AG04450 (cell line): ENCODE measurements around the gene CCDC15. TPM values are rescaled to one million over a fixed set of nuclear protein-coding genes. Genes with fewer than 3 reads are reported as not detected.
"Not testable (repeated sequence)": the region's sequence is repeated elsewhere in the genome, so short reads cannot be mapped to it uniquely, and the experiment has no call there.

Experiments
- CTCF ChIA-PET: fragments of 300-600, 350-600 bp; formaldehyde crosslinking; extraction: SDS; loops from one replicate; lab custom pipeline; 2022; ENCODE audit warnings: antibody characterized with exemption, inconsistent platforms; lab: Charles Lee
- POLR2A ChIA-PET: fragments of 350-600 bp; formaldehyde crosslinking; extraction: SDS; loops from one replicate; lab custom pipeline; 2021; ENCODE audit warnings: antibody characterized with exemption, inconsistent platforms; lab: Yijun Ruan, JAX
- DNase-seq: peaks from one replicate; pipeline ENCODE4 v3.0.0-alpha.2; 2011; ENCODE audit warnings: low read depth, low spot score
- H3K27ac ChIP-seq: one replicate; pipeline ENCODE4 v1.5.1; 2012; ENCODE audit warnings: low read depth, low read length, control low read depth
- H3K27me3 ChIP-seq: one replicate; pipeline ENCODE4 v1.6.0; 2012; ENCODE audit warnings: low read length; ENCODE audit not compliant: control insufficient read depth, insufficient read depth
- H3K4me3 ChIP-seq: 2 replicates; pipeline ENCODE4 v1.5.1; 2011; ENCODE audit warnings: mild to moderate bottlenecking, low read depth, low read length, control low read depth
- H3K9me3 ChIP-seq: 2 replicates; pipeline ENCODE4 v1.5.1; 2012; ENCODE audit warnings: low read length; ENCODE audit not compliant: control insufficient read depth, insufficient read depth
- polyA plus RNA-seq: library from polyadenylated mRNA; depleted of rRNA; stranded (reverse); fragments of >200 nt; gene quantifications from 2 replicates; pipeline ENCODE4 v1.2.3, GENCODE V29; 2011
- TF ChIP-seq, protein P1 (sequence below): IDR thresholded peaks from 2 replicates; pipeline ENCODE4 v1.5.1; 2011; ENCODE audit warnings: low read depth, low read length, control low read depth, inconsistent platforms

CCDC15 gene
- polyA plus RNA-seq, 1 experiment, result 1.1 TPM

DNA sequence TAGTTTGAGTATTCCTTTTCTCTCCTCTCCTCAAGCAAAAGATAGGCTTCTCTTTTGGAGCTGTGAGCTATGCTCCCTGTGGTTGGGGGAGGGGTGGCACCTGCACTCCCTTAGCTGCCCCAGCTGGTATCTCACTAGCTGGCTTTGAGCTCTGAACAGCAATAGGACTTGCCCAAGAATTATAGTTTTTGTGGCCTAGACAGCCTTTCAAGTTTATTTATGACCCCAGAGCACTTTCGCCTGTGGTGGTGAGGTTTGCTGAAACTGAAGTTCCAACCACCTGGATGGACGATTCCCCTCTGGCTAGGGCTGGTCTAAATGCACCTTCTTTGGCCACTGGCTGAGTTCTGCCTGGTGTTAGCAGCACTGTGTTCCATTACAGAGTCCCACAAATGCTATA is 72.0 kb downstream of the CCDC15 start:
- Histone ChIP-seq H3K9me3 (no peaks in the 10 kb centered on the region), H3K27me3 (no peaks in the 10 kb centered on the region), H3K27ac (no peak overlapping the region), H3K4me3 (no peak overlapping the region)
- ChIA-PET CTCF (no interaction called here), POLR2A (no interaction called here)
- TF ChIP-seq, protein P1, sequence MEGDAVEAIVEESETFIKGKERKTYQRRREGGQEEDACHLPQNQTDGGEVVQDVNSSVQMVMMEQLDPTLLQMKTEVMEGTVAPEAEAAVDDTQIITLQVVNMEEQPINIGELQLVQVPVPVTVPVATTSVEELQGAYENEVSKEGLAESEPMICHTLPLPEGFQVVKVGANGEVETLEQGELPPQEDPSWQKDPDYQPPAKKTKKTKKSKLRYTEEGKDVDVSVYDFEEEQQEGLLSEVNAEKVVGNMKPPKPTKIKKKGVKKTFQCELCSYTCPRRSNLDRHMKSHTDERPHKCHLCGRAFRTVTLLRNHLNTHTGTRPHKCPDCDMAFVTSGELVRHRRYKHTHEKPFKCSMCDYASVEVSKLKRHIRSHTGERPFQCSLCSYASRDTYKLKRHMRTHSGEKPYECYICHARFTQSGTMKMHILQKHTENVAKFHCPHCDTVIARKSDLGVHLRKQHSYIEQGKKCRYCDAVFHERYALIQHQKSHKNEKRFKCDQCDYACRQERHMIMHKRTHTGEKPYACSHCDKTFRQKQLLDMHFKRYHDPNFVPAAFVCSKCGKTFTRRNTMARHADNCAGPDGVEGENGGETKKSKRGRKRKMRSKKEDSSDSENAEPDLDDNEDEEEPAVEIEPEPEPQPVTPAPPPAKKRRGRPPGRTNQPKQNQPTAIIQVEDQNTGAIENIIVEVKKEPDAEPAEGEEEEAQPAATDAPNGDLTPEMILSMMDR, result no peak
- no peak for DNase-seq

DNA sequence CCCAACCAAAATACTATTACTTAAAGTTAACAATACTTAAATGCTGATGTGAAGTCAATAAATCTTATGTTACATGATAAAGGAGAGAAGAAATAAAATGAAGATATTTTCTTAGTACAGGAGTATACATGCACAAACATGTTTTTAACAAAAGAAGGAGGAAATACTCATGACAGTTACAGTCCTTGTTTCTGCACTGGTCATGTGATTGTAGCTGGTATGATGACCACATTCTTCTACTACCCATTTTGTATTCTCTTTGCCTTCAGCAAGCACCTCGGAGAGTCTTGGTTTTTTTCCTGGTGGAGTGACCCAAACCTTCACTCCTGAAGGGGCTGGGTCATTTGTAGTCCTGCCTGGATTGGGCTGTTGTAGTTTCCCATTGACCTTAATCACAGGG is 75.4 kb downstream of the CCDC15 start:
- H3K27ac ChIP-seq, H3K27me3 ChIP-seq, POLR2A ChIA-PET, H3K9me3 ChIP-seq, H3K4me3 ChIP-seq, DNase-seq, CTCF ChIA-PET: not testable (repeated sequence)

DNA sequence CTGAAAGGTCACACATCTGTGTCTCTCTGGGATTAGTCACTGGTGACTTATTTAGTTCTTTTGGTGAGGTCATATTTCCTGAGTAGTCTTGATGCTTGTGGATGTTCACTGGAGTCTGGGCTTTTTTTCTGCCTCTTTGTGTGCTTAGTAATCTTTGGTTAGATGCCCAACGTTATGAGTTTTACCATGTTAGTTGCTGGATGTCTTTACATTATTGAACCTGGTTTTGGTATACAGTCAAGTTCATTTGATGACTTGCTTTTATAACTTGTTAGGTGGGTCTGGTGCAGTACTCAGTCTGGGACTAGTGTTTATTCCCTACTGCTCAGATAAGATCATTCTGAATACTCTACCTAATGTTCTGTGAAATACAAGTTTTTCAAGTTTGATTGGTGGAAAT is 82.9 kb downstream of the CCDC15 start:
- TF ChIP-seq, protein P1, result no peak
- no peak overlapping the region for H3K27ac ChIP-seq

DNA sequence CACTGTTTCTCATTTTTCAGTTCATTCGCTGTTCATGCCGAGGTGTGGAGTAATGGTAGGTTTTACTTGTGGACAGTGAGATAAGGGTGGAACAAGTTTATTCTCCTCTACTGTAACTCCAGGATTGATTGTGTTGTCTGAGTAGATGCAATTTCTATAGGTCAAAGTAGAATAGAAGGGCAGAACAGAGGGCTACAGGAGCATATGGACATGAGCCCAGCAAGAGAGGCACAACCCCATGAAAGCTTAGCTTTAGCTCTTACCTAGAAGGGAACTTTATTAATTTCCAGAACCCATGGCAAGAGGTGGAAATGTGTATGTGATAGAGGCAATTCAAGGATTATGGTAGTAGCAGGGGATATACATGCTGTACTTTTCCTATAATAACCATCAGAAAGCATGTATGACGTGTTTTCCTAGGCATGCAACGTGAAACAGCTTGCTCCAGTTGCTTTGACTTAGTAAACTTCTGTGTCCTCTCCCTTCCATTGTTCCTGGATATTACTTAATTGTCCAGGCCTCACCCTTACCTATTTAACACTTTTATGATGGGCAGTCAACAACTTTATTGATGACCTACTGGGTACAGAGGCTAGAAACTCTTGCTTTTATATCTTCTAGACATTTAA is 95.3 kb downstream of the CCDC15 start:
- POLR2A ChIA-PET, result no interaction called here
- H3K27me3 ChIP-seq, result no peaks in the 10 kb centered on the region
- CTCF ChIA-PET, result no interaction called here
- H3K9me3 ChIP-seq, result no peaks in the 10 kb centered on the region
- no peak overlapping the region for H3K4me3 ChIP-seq
- TF ChIP-seq, protein P1, result no peak
- H3K27ac ChIP-seq, result no peak overlapping the region
- no peak for DNase-seq

More for the DNA sequence above, 82.9 kb downstream of the CCDC15 start:
- ChIA-PET CTCF (no interaction called here), POLR2A (no interaction called here)
- Histone ChIP-seq H3K27me3 (no peaks in the 10 kb centered on the region), H3K4me3 (no peak overlapping the region), H3K9me3 (peaks cover 5% of the 10 kb centered on the region; the same call in 1 of the 2 replicates)
- DNase-seq, result peak; percentile 63

DNA sequence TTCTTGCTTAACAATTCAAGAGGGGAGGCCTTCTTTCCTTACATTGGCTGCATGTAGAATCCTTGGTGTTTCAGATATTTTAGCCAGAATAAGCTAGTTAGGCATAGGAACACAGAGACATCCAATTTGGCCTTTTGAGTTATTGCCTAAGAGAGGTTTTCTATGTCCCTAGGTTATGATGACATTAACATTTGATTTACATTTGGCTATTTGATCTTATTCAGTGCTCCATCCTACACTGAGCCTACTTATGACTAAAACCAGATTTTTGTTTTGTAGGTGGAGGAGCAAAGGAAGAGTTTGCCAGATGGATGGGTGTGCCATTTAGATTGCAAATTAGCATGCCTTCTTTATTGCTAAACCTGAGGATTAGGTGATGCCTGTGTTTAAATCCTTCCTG is 98.0 kb downstream of the CCDC15 start:
- ChIA-PET POLR2A (no interaction called here), CTCF (interaction anchor here (0.6 to 1.4 kb wide), 3 partner anchors 9 to 185 kb away, joined by 3 read pairs; no protein-coding TSS in a partner anchor)
- H3K4me3 ChIP-seq, result no peak overlapping the region
- TF ChIP-seq, protein P1, result no peak
- no peak for DNase-seq
- no peaks in the 10 kb centered on the region for H3K9me3 ChIP-seq
- no peaks in the 10 kb centered on the region for H3K27me3 ChIP-seq
- H3K27ac ChIP-seq, result no peak overlapping the region
